KMS-11 (cell line): ENCODE data around the gene GOLGA6A.
"Not testable (repeated sequence)": the region's sequence is repeated elsewhere in the genome, so short reads cannot be mapped to it uniquely, and the experiment has no call there.

Experiments used
- H2AFZ ChIP-seq: fragments of 200-600 bp; sonication (generic); 2 replicates; pipeline ENCODE4 v1.6.1; 2016; ENCODE audit warnings: antibody characterized with exemption, mixed run types, low read depth
- H3K27ac ChIP-seq: fragments of 200-600 bp; sonication (generic); 2 replicates; pipeline ENCODE4 v1.6.1; 2016; ENCODE audit warnings: mild to moderate bottlenecking, mixed run types
- H3K27me3 ChIP-seq: fragments of 200-600 bp; sonication (generic); 2 replicates; pipeline ENCODE4 v1.6.1; 2017; ENCODE audit warnings: mild to moderate bottlenecking, low read depth, mixed run types, moderate library complexity; ENCODE audit not compliant: insufficient read depth
- H3K36me3 ChIP-seq: fragments of 200-600 bp; sonication (generic); 2 replicates; pipeline ENCODE4 v1.6.1; 2017; ENCODE audit warnings: mild to moderate bottlenecking, mixed run types; ENCODE audit not compliant: insufficient read depth
- H3K4me1 ChIP-seq: fragments of 200-600 bp; sonication (generic); 2 replicates; pipeline ENCODE4 v1.6.1; 2016; ENCODE audit warnings: mild to moderate bottlenecking, low read depth, mixed run types; ENCODE audit not compliant: poor library complexity, severe bottlenecking
- H3K4me2 ChIP-seq: fragments of 200-600 bp; sonication (generic); 2 replicates; pipeline ENCODE4 v1.7.0; 2016; ENCODE audit warnings: mild to moderate bottlenecking, mixed run types
- H3K4me3 ChIP-seq: fragments of 200-600 bp; sonication (generic); IDR thresholded peaks from 2 replicates; pipeline ENCODE4 v1.6.1; 2017; ENCODE audit warnings: low read depth, low read length, mixed read lengths; ENCODE audit not compliant: insufficient read depth
- H3K79me2 ChIP-seq: fragments of 200-600 bp; sonication (generic); 2 replicates; pipeline ENCODE4 v1.6.1; 2016; ENCODE audit warnings: low read depth, mixed run types; ENCODE audit not compliant: insufficient read depth
- H3K9ac ChIP-seq: fragments of 200-600 bp; sonication (generic); 2 replicates; pipeline ENCODE4 v1.6.1; 2016; ENCODE audit warnings: mild to moderate bottlenecking, mixed run types
- H4K20me1 ChIP-seq: fragments of 200-600 bp; sonication (generic); 2 replicates; pipeline ENCODE4 v1.6.1; 2016; ENCODE audit warnings: mild to moderate bottlenecking, mixed run types; ENCODE audit not compliant: insufficient read depth
- TF ChIP-seq, protein P1 (sequence below): fragments of 200-600 bp; sonication (generic); conservative IDR thresholded peaks from 2 replicates; pipeline ENCODE4 v1.6.1; 2017; ENCODE audit warnings: low read depth, mild to moderate bottlenecking, antibody characterized with exemption, low read length, moderate library complexity, mixed read lengths

The GOLGA6A gene

DNA sequence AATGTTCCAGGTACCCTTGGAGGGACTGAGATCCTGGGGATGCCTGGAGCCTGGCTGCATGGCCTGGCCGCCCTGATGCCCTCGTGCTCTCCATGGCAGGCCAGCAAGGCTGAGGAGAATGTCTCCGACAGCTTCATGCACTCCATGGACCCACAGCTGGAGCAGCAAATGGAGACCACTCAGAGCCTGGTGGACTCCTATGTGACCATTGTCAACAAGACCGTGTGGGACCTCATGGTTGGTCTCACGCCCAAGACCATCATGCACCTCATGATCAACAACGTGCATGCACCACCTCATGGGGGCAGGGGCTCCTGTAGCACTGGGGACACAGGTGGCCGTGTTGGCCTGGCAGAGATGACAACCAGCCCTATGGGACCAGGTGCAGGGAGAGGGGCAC lies 19.7 kb downstream of the GOLGA6A start:
- no peaks in the 10 kb centered on the region for H3K79me2 ChIP-seq
- no peak overlapping the region for H3K27ac ChIP-seq
- no peaks in the 10 kb centered on the region for H3K36me3 ChIP-seq

GRCh38 chr15:74062236-74062635 lies 20.1 kb downstream of the GOLGA6A start:
- no peaks in the 10 kb centered on the region for H3K79me2 ChIP-seq
- no peak overlapping the region for H3K4me2 ChIP-seq
- H3K4me1 ChIP-seq = no peaks in the 10 kb centered on the region
- no peak overlapping the region for H3K9ac ChIP-seq
- H3K27me3 ChIP-seq = no peaks in the 10 kb centered on the region
- H4K20me1 ChIP-seq = no peaks in the 10 kb centered on the region
- H3K27ac ChIP-seq = no peak overlapping the region
- H3K36me3 ChIP-seq = no peaks in the 10 kb centered on the region
- H3K4me3 ChIP-seq = no peak overlapping the region
- H2AFZ ChIP-seq = no peak overlapping the region
- TF ChIP-seq, protein P1, sequence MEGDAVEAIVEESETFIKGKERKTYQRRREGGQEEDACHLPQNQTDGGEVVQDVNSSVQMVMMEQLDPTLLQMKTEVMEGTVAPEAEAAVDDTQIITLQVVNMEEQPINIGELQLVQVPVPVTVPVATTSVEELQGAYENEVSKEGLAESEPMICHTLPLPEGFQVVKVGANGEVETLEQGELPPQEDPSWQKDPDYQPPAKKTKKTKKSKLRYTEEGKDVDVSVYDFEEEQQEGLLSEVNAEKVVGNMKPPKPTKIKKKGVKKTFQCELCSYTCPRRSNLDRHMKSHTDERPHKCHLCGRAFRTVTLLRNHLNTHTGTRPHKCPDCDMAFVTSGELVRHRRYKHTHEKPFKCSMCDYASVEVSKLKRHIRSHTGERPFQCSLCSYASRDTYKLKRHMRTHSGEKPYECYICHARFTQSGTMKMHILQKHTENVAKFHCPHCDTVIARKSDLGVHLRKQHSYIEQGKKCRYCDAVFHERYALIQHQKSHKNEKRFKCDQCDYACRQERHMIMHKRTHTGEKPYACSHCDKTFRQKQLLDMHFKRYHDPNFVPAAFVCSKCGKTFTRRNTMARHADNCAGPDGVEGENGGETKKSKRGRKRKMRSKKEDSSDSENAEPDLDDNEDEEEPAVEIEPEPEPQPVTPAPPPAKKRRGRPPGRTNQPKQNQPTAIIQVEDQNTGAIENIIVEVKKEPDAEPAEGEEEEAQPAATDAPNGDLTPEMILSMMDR = no peak

More for the DNA sequence above, 19.7 kb downstream of the GOLGA6A start:
- Histone ChIP-seq H4K20me1 (no peaks in the 10 kb centered on the region), H3K27me3 (no peaks in the 10 kb centered on the region), H3K4me2 (no peak overlapping the region), H2AFZ (no peak overlapping the region), H3K9ac (no peak overlapping the region), H3K4me3 (no peak overlapping the region), H3K4me1 (no peaks in the 10 kb centered on the region)
- TF ChIP-seq, protein P1 = no peak

DNA sequence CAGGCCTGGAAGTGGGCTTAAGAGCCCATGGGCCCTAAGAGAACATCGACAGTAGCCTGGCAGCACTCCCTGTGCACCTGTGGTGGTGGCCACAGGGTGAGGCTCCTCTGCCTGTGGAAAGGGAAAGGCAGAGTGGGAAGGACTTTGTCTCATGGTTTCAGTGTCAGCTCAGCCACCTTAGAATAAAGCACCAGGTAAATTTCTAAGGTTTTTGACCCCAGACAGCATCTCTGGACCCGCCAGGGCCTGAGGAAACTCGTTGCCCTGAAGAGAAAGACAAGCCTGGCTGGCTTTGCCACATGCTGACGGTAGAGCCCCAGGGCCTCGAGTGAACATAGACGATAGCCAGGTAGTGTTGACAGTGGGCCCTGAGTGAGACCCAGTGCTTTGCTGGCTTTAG lies 22.1 kb downstream of the GOLGA6A start:
- Histone ChIP-seq H3K79me2 (no peaks in the 10 kb centered on the region), H4K20me1 (no peaks in the 10 kb centered on the region), H2AFZ (no peak overlapping the region), H3K4me3 (no peak overlapping the region), H3K4me2 (no peak overlapping the region), H3K27me3 (no peaks in the 10 kb centered on the region), H3K27ac (no peak overlapping the region), H3K4me1 (no peaks in the 10 kb centered on the region), H3K9ac (no peak overlapping the region), H3K36me3 (no peaks in the 10 kb centered on the region)
- TF ChIP-seq, protein P1 = no peak

DNA sequence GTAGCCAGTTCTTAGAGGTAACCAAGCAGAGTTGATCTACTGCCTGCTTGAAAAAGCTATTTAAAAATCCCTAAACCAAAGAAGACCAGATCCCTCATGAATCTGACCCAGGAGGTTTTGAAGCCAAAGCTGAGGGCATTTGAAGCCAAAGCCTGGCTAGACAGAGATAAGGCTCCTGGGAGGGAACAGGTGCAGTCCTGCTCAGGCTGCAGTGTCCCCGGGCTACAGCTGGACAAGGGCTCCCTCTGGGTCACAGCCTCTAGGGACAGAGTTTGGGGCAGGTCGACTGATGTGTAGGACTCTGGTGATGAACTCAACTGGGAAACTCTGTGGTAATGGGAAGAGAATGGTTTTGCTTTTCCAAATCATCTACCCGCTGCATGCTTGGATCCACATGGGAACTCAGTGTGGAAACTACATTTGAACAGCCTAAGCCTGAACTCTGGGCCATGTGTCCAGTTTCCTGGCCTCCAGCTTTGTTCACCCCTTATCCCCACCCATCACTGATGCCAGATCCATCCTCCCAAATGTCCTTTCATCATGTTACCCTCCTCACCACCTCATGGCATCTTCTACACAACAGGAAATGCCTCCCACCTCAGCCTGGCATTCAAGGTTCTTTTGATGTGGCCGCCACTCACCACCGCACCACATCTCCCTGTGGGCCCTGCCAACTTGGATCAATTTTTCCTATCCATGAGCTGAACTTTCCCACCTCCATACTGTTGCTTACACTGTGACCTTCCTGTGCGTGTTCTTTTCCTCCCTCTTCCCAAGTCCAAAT lies 23.1 kb downstream of the GOLGA6A start:
- H3K4me1 ChIP-seq, H3K4me3 ChIP-seq, H3K27ac ChIP-seq, H3K36me3 ChIP-seq, H4K20me1 ChIP-seq, H2AFZ ChIP-seq, H3K79me2 ChIP-seq, H3K27me3 ChIP-seq, H3K9ac ChIP-seq, H3K4me2 ChIP-seq: not testable (repeated sequence)

DNA sequence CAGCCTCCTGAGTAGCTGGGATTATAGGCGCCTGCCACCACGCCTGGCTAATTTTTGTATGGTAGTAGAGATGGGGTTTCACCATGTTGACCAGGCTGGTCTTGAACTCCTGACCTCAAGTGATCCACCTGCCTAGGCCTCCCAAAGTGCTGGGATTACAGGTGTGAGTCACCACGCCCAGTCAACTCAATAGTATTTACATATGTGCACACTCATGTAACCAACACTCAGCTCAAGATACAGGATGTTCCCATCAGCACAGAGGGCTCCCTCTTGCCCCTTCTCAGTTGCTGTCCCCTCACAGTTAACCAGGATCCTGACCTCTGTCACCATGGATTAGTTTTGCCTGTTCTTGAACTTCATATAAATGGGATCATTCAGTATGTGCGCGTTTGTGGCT lies 26.0 kb downstream of the GOLGA6A start:
- not testable (repeated sequence) for H3K4me3 ChIP-seq, H3K27ac ChIP-seq, H3K27me3 ChIP-seq, H3K9ac ChIP-seq, H4K20me1 ChIP-seq, H3K79me2 ChIP-seq, H3K4me1 ChIP-seq, H3K36me3 ChIP-seq, H3K4me2 ChIP-seq, H2AFZ ChIP-seq
